Thymus (tissue), 11 donors: Measurements from ENCODE around the gene MNS1. TPM values are rescaled to one million over a fixed set of nuclear protein-coding genes. Genes with fewer than 3 reads are reported as not detected.
A peak's percentile ranks its signal among the peaks of the same experiment; 100 is the strongest.
"Not testable (repeated sequence)": the region's sequence is repeated elsewhere in the genome, so short reads cannot be mapped to it uniquely, and the experiment has no call there.

ENCODE experiments used
- DNase-seq, 9 donors: peaks; one replicate each; pipeline ENCODE4 v3.0.0-alpha.2; 2013; ENCODE audit warnings: low spot score in 9 of 9, low read depth in 6 of 9, missing footprints in 1 of 9
- H3K27ac ChIP-seq, 2 donors: one replicate each; pipeline ENCODE4 v1.5.1; 2013; ENCODE audit warnings: control low read depth in 1 of 2, low read depth in 1 of 2, low read length in 1 of 2, mild to moderate bottlenecking in 1 of 2, moderate library complexity in 1 of 2
- H3K27me3 ChIP-seq, 2 donors: one replicate each; pipeline ENCODE4 v1.5.1; 2013; ENCODE audit warnings: low read length in 1 of 2; ENCODE audit not compliant: control insufficient read depth in 2 of 2, insufficient read depth in 1 of 2
- H3K36me3 ChIP-seq, 2 donors: one replicate each; pipeline ENCODE4 v1.5.1; 2013; ENCODE audit warnings: low read length in 1 of 2, mild to moderate bottlenecking in 1 of 2, moderate library complexity in 1 of 2; ENCODE audit not compliant: control insufficient read depth in 2 of 2, insufficient read depth in 2 of 2
- H3K4me1 ChIP-seq, 2 donors: one replicate each; pipeline ENCODE4 v1.5.1; 2013; ENCODE audit warnings: low read length in 2 of 2; ENCODE audit not compliant: control insufficient read depth in 2 of 2, insufficient read depth in 2 of 2
- H3K4me3 ChIP-seq, 2 donors: one replicate each; pipeline ENCODE4 v1.5.1; 2013; ENCODE audit warnings: low read length in 2 of 2, control low read depth in 1 of 2, mild to moderate bottlenecking in 1 of 2
- H3K9me3 ChIP-seq, 2 donors: one replicate each; pipeline ENCODE4 v1.5.1; 2013; ENCODE audit warnings: low read length in 1 of 2, mild to moderate bottlenecking in 1 of 2; ENCODE audit not compliant: control insufficient read depth in 2 of 2, insufficient read depth in 1 of 2
- WGBS: extraction: QIAGEN DNeasy Blood & Tissue Kit; methylation state at CpG from one replicate; pipeline ENCODE4 v1.1.7; 2013; 5-methylcytosine and 5-hydroxymethylcytosine counted together
- polyA plus RNA-seq: library from polyadenylated mRNA; stranded (reverse); fragments of 200-250 nt; gene quantifications from one replicate; pipeline ENCODE4 v1.2.3, GENCODE V29; 2013
- total RNA-seq: library from RNA; stranded (reverse); fragments of 120-200 nt; gene quantifications from one replicate; pipeline ENCODE4 v1.2.4, GENCODE V29; 2013
- donor health status: healthy.

MNS1 gene
- total and polyA plus RNA-seq, 2 donors: 3.4 to 10.3 TPM

GRCh38 chr15:56490461-56490860 lies 25.5 kb upstream of the MNS1 start:
- DNase-seq: no peak
- Histone ChIP-seq H3K4me1 (peaks cover 35 to 52% of the 10 kb centered on the region in 2 donors), H3K27me3 (no peaks in the 10 kb centered on the region), H3K9me3 (peaks cover 3 to 4% of the 10 kb centered on the region in 2 donors), H3K36me3 (peaks cover 0 to 7% of the 10 kb centered on the region in 2 donors), H3K4me3 (peak overlapping the region in 1 of 2 donors; percentile 50), H3K27ac (no peak overlapping the region)
- WGBS: 97% methylated on average over 1 of the region's 1 CpG

GRCh38 chr15:56486206-56486605 lies 21.3 kb upstream of the MNS1 start:
- not testable (repeated sequence) for H3K27me3 ChIP-seq, H3K27ac ChIP-seq, H3K36me3 ChIP-seq, H3K4me3 ChIP-seq, DNase-seq
- Histone ChIP-seq H3K9me3 (peaks cover 3 to 14% of the 10 kb centered on the region in 2 donors), H3K4me1 (peaks cover 0 to 12% of the 10 kb centered on the region in 2 donors)
- 88% methylated on average over 2 of the region's 2 CpGs for whole genome bisulfite sequencing

GRCh38 chr15:56485426-56485825 lies 20.5 kb upstream of the MNS1 start:
- 97% methylated on average over 3 of the region's 3 CpGs for whole genome bisulfite sequencing
- peaks cover 3 to 14% of the 10 kb centered on the region in 2 donors for H3K9me3 ChIP-seq
- H3K4me3 ChIP-seq, H3K36me3 ChIP-seq, H3K4me1 ChIP-seq, DNase-seq, H3K27me3 ChIP-seq, H3K27ac ChIP-seq: not testable (repeated sequence)

- DNase-seq: no peak
- Histone ChIP-seq H3K27ac (no peak overlapping the region), H3K4me1 (no peaks in the 10 kb centered on the region), H3K27me3 (no peaks in the 10 kb centered on the region), H3K9me3 (peaks cover 3 to 19% of the 10 kb centered on the region in 2 donors), H3K4me3 (no peak overlapping the region), H3K36me3 (peaks cover 0 to 7% of the 10 kb centered on the region in 2 donors)
- 96% methylated on average over 2 of the region's 2 CpGs for WGBS
Measured at GRCh38 chr15:56484287-56484686, 19.4 kb upstream of the MNS1 start.

- Histone ChIP-seq H3K27me3 (no peaks in the 10 kb centered on the region), H3K4me3 (no peak overlapping the region), H3K9me3 (peaks cover 0 to 6% of the 10 kb centered on the region in 2 donors), H3K4me1 (peaks cover 3 to 4% of the 10 kb centered on the region in 2 donors), H3K36me3 (no peaks in the 10 kb centered on the region), H3K27ac (peak overlapping the region in 1 of 2 donors; percentile 18)
- peak in 2 of 9 donors; percentile 38 to 76 for DNase-seq
Measured at GRCh38 chr15:56475351-56475750, 10.4 kb upstream of the MNS1 start.

- no peaks in the 10 kb centered on the region for H3K36me3 ChIP-seq
- H3K4me3 ChIP-seq: no peak overlapping the region
- DNase-seq: no peak
- H3K27me3 ChIP-seq: no peaks in the 10 kb centered on the region
- H3K4me1 ChIP-seq: peaks cover 6 to 8% of the 10 kb centered on the region in 2 donors
- 96% methylated on average over 1 of the region's 1 CpG for WGBS
- H3K9me3 ChIP-seq: no peaks in the 10 kb centered on the region
- H3K27ac ChIP-seq: no peak overlapping the region
Measured at GRCh38 chr15:56473017-56473416, 8.1 kb upstream of the MNS1 start.

- WGBS: 96% methylated on average over 2 of the region's 2 CpGs
- Histone ChIP-seq H3K27me3 (no peaks in the 10 kb centered on the region), H3K4me1 (peaks cover 6 to 8% of the 10 kb centered on the region in 2 donors), H3K27ac (no peak overlapping the region), H3K36me3 (no peaks in the 10 kb centered on the region), H3K9me3 (no peaks in the 10 kb centered on the region), H3K4me3 (no peak overlapping the region)
- DNase-seq: no peak
Measured at GRCh38 chr15:56472278-56472677, 7.3 kb upstream of the MNS1 start.

- Histone ChIP-seq H3K27me3 (no peaks in the 10 kb centered on the region), H3K36me3 (no peaks in the 10 kb centered on the region), H3K9me3 (no peaks in the 10 kb centered on the region), H3K4me1 (peaks cover 6 to 8% of the 10 kb centered on the region in 2 donors), H3K27ac (no peak overlapping the region), H3K4me3 (no peak overlapping the region)
- 97% methylated on average over 5 of the region's 5 CpGs for WGBS
- DNase-seq: no peak
Measured at GRCh38 chr15:56471440-56472069, 6.6 kb upstream of the MNS1 start.

- no peak overlapping the region for H3K4me3 ChIP-seq
- H3K27me3 ChIP-seq: no peaks in the 10 kb centered on the region
- peaks cover 3 to 13% of the 10 kb centered on the region in 2 donors for H3K4me1 ChIP-seq
- no peak overlapping the region for H3K27ac ChIP-seq
- no peak for DNase-seq
- H3K36me3 ChIP-seq: no peaks in the 10 kb centered on the region
- no peaks in the 10 kb centered on the region for H3K9me3 ChIP-seq
Measured at GRCh38 chr15:56469483-56469882, 4.5 kb upstream of the MNS1 start.
